22Rv1 (cell line): ENCODE measurements around the gene KY.

ENCODE experiments used
- H3K27ac ChIP-seq: fragments of 450-650 bp; 2 replicates; pipeline ENCODE4 v1.5.1; 2017
- ZFX ChIP-seq: fragments of 450-650 bp; IDR thresholded peaks from 2 replicates; pipeline ENCODE4 v1.6.1; 2017; ENCODE audit warnings: antibody characterized with exemption, borderline replicate concordance
- TF ChIP-seq, protein P1 (sequence below): fragments of 450-650 bp; IDR thresholded peaks from 2 replicates; pipeline ENCODE4 v1.5.1; 2017; ENCODE audit warnings: mild to moderate bottlenecking

Gene KY

DNA sequence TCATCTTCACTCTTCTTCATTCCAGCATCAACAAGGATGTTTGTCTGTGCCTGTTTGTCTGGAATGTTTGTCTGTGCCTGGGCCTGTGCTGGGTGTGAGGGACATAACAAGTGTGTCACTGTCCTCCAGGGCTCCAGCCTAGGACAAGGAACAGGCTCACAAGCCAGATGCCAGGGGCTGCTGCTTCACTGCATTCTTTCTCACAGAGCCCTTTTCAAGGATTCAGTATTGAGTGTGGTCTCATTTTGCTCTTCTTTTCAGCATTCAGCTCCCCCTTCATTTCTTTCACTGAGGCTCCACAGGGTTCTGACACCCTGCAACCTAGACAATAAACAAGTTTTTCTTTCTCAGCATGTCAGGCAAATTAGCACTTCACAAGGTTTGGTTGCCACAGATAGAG is 43.6 kb upstream of the KY start:
- no peak overlapping the region for H3K27ac ChIP-seq
- TF ChIP-seq, protein P1, sequence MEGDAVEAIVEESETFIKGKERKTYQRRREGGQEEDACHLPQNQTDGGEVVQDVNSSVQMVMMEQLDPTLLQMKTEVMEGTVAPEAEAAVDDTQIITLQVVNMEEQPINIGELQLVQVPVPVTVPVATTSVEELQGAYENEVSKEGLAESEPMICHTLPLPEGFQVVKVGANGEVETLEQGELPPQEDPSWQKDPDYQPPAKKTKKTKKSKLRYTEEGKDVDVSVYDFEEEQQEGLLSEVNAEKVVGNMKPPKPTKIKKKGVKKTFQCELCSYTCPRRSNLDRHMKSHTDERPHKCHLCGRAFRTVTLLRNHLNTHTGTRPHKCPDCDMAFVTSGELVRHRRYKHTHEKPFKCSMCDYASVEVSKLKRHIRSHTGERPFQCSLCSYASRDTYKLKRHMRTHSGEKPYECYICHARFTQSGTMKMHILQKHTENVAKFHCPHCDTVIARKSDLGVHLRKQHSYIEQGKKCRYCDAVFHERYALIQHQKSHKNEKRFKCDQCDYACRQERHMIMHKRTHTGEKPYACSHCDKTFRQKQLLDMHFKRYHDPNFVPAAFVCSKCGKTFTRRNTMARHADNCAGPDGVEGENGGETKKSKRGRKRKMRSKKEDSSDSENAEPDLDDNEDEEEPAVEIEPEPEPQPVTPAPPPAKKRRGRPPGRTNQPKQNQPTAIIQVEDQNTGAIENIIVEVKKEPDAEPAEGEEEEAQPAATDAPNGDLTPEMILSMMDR: no peak
- no peak for TF ChIP-seq ZFX

DNA sequence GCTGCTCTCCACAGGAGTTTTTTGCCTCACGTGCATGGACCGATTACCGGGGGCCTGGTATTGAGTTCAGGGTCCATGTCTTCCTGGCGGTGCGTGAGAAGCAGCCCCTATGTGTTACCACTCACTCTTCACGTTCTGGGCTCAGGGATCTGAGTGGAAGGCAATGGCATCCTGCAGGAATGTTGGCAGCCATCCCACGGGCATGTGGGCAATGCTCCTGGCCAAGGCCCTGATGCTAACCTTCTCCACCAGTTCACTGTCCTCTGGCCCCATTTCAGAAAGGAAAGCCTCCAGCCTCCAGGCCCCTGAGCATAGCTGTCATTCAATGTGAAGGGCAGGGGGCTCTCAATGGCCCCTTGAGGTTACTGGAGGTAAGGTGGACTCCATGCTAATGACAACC is 43.0 kb upstream of the KY start:
- no peak for TF ChIP-seq ZFX
- TF ChIP-seq, protein P1: no peak
- H3K27ac ChIP-seq: no peak overlapping the region

DNA sequence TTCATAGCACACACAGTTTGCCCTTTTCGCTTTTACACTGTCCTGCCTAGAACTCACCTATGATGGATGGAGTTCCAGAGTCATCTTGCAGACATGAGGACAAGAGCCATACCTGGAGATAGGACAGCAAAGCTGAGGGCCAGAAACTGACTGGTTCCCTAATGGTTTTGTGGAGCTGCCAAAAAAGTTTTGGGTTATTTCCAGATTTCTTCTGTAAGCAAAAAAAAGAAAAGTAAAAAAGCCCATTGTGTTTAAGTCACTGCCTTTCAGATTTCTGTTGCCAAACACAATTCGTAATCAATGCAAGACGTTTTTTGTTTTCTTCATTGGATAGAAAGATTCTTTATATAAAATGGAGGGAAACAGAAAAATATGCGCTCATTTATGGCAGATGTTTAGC is 42.4 kb upstream of the KY start:
- TF ChIP-seq, protein P1: no peak
- TF ChIP-seq ZFX: no peak
- no peak overlapping the region for H3K27ac ChIP-seq

DNA sequence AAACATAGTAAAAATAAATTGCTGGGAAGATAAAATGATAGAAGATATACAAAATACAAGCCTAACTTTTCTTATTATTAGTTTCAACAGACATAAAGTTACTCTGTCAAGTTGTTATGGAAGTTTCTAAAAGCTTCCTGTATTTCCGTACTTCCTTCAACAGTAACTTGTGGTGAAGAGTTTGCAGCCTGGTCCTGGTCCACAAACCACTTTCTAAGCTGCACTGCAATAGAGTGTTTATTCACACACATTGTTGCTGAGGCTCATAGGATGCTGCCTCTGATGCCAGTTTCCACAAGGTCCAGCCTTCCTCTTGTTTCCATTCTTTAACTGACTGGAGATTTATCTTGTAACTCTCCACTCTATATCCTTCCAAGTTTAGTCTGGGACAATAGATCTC is 39.4 kb upstream of the KY start:
- TF ChIP-seq ZFX: no peak
- TF ChIP-seq, protein P1: no peak
- H3K27ac ChIP-seq: no peak overlapping the region

DNA sequence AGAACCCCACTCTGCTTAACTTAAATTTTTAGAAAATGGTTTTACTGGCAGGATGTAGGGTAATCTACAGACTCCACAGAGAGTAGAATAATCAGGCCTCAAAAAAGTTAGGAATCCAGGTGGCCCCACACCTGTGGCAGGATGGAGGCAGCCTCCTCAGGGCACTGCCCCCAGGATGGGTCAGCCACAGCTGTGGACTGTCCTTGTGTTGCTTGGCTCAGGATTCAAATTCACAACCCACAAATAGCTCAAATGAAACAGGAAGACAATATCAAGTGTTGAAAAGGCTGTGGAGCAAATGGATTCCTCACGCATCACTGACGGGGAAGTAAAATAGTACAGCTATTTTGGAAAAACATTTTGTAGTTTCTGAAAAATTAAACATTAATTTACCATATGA is 36.8 kb upstream of the KY start:
- TF ChIP-seq, protein P1: no peak
- TF ChIP-seq ZFX: no peak
- H3K27ac ChIP-seq: no peak overlapping the region

DNA sequence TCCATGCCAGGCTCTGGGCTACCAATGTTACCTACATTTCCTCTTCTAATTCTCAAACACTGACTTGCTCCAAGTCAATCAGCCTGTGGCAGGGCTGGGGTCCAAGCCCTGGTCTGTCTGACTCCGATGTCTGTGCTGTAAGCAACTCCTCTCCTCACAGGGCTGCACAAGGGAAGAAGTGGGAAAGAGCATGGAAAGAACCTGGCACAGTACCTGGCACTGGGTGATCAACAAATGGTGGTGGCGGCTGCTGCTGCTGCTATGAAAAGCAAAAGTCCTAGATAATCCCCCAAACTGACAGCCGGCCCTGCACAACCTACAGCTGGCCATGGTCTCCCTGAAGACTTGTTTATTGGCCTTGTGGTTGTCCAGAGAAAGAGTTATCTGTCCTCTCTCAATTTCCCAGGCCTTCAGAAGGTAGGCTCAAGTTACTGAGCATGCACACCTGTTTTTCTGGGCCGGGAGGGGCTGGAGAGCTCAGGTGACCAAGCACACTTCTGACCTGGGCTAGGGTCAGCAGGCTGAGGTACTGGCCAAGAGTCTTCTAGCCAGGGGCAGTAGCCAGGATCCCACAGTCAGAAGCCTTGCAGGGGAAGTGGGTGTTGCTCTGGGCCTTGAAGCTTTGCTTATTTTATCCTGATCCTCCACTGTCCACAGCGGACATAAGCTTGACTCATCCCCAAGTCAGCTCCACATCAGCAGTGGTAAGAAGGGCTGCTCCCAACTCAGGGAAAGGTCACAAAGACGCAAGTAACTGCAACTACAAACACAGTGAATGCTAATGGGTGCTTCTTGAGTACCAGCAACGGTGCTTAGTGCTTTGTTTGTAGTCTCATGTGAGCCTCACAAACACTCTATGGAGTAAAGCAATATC is 35.3 kb upstream of the KY start:
- TF ChIP-seq, protein P1: no peak
- TF ChIP-seq ZFX: no peak
- H3K27ac ChIP-seq: no peak overlapping the region

DNA sequence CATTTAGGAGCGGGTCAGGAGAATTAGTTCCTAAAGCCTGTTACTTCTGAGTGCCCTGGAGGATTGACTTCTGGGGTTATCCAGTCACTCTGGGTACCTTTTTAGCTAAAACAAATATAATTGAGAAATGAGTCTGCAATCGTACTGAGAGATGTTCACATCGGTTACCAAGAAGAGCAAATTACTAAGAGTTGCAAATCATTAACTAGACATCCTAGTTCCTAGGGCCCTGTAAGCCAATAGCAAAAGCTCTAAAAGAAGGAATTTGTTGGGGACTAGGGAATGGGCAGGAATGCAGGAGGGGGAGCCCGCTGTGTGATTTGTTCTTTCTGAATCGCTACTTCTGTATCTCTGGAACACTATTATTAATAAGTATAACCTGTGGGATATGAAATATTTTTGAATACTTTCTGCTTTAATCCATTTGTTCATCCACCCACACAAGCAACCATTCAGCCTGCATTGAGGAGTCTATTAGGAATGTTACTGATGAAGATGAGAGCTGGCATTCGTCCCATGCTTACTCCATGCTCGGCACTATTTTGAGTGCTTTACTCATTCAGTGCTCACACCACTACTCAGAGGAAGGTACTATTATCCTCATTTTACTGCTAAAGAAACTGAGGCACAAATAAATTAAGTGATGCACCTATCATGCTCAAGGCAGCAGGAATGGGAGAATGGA is 31.5 kb upstream of the KY start:
- H3K27ac ChIP-seq: no peak overlapping the region
- TF ChIP-seq ZFX: no peak
- TF ChIP-seq, protein P1: no peak
